B cell (primary cell): Measurements from ENCODE around the gene IARS1. TPM values are rescaled to one million over a fixed set of nuclear protein-coding genes. Genes with fewer than 3 reads are reported as not detected.

Experiments
- ATAC-seq: fragments of 200-7000 bp; cut with Tn5 transposase; one replicate; pipeline ENCODE4 v1.10.0; 2021; ENCODE audit warnings: low read depth, mild to moderate bottlenecking, moderate number of reproducible peaks, moderate library complexity
- CTCF ChIA-PET: fragments of 350-600 bp; sonication (Branson Sonifier 250); formaldehyde crosslinking; loops from one replicate; lab custom pipeline; 2021; ENCODE audit warnings: antibody characterized with exemption, inconsistent platforms; lab: Charles Lee
- POLR2A ChIA-PET: fragments of 350-600 bp; sonication (Branson Sonifier 250); formaldehyde crosslinking; loops from one replicate; lab custom pipeline; 2021; ENCODE audit warnings: antibody characterized with exemption; lab: Charles Lee
- DNase-seq: peaks from one replicate; pipeline ENCODE4 v3.0.0; 2013
- H2AFZ ChIP-seq: 2 replicates; pipeline ENCODE4 v1.6.1; 2012; ENCODE audit warnings: mild to moderate bottlenecking, low read depth, low read length; ENCODE audit not compliant: insufficient read depth, poor library complexity, severe bottlenecking
- H3K27ac ChIP-seq, 2 donors: 1 replicate in 1 of 2; 2 replicates in 1 of 2; pipeline ENCODE4 v1.5.1; 2012 to 2013; ENCODE audit warnings: low read length in 2 of 2, mild to moderate bottlenecking in 2 of 2, moderate library complexity in 1 of 2
- H3K27me3 ChIP-seq, 4 experiments: fragments of 200-600 bp in 1 of 4; sonication (generic) in 1 of 4; replicated peaks in 1 of 4; 1 replicate in 2 of 4; 2 replicates in 2 of 4; pipeline versions ENCODE4 v1.6.1 to v1.7.0; 2013 to 2016; ENCODE audit warnings: low read length in 3 of 4, mild to moderate bottlenecking in 2 of 4, mixed read lengths in 1 of 4, moderate library complexity in 1 of 4; ENCODE audit not compliant: insufficient read depth in 4 of 4, control insufficient read depth in 3 of 4; ENCODE audit errors: control extremely low read depth in 1 of 4
- H3K36me3 ChIP-seq, 2 experiments: replicated peaks in 1 of 2; 1 replicate in 1 of 2; 2 replicates in 1 of 2; pipeline versions ENCODE4 v1.6.1 to v1.7.1; 2013; ENCODE audit warnings: low read length in 1 of 2; ENCODE audit not compliant: insufficient read depth in 2 of 2, control insufficient read depth in 1 of 2; ENCODE audit errors: control extremely low read depth in 1 of 2, extremely low read depth in 1 of 2
- H3K4me1 ChIP-seq, 2 donors: fragments of 200-600 bp in 1 of 2; sonication (generic) in 1 of 2; 1 replicate in 1 of 2; 2 replicates in 1 of 2; pipeline versions ENCODE4 v1.5.1 to v1.6.1; 2013 to 2017; ENCODE audit warnings: low read length in 2 of 2; ENCODE audit not compliant: control insufficient read depth in 2 of 2, insufficient read depth in 2 of 2
- H3K4me2 ChIP-seq: replicated peaks from 2 replicates; pipeline ENCODE3; 2012; ENCODE audit warnings: mild to moderate bottlenecking, low read depth, low read length; ENCODE audit not compliant: poor library complexity, severe bottlenecking
- H3K4me3 ChIP-seq, 5 experiments: fragments of 200-600 bp in 1 of 5; sonication (generic) in 1 of 5; 1 replicate in 3 of 5; 2 replicates in 2 of 5; pipeline versions ENCODE4 v1.5.1 to v1.7.0; 2011 to 2016; ENCODE audit warnings: low read length in 4 of 5, mild to moderate bottlenecking in 4 of 5, low read depth in 2 of 5, control low read depth in 1 of 5, moderate library complexity in 1 of 5; ENCODE audit not compliant: insufficient read depth in 1 of 5; ENCODE audit errors: control extremely low read depth in 1 of 5, extremely low read depth in 1 of 5
- H3K79me2 ChIP-seq: fragments of 200-600 bp; sonication (generic); one replicate; pipeline ENCODE4 v1.6.0; 2016; ENCODE audit warnings: low read length; ENCODE audit not compliant: control insufficient read depth, insufficient read depth
- H3K9ac ChIP-seq: fragments of 200-600 bp; sonication (generic); 2 replicates; pipeline ENCODE4 v1.6.1; 2017; ENCODE audit warnings: mild to moderate bottlenecking, low read length, moderate library complexity
- H3K9me3 ChIP-seq, 3 donors: one replicate each; pipeline versions ENCODE4 v1.6.1 to v1.7.1; 2013; ENCODE audit warnings: low read length in 2 of 3; ENCODE audit not compliant: control insufficient read depth in 2 of 3, insufficient read depth in 1 of 3; ENCODE audit errors: control extremely low read depth in 1 of 3
- H4K20me1 ChIP-seq: 2 replicates; pipeline ENCODE4 v1.6.0; 2012; ENCODE audit warnings: mild to moderate bottlenecking, low read length; ENCODE audit not compliant: insufficient read depth, control insufficient read depth, poor library complexity, severe bottlenecking
- H3K27ac Mint-ChIP-seq: one replicate; pipeline ENCODE4 v1.8.0; 2021; ENCODE audit warnings: mixed read lengths
- H3K27me3 Mint-ChIP-seq: one replicate; pipeline ENCODE4 v1.8.0; 2021; ENCODE audit warnings: mixed read lengths
- H3K4me1 Mint-ChIP-seq: one replicate; pipeline ENCODE4 v1.8.0; 2021; ENCODE audit warnings: mixed read lengths
- H3K4me3 Mint-ChIP-seq: one replicate; pipeline ENCODE4 v1.8.0; 2021; ENCODE audit warnings: mixed read lengths
- H3K9me3 Mint-ChIP-seq: one replicate; pipeline ENCODE4 v1.8.0; 2022; ENCODE audit warnings: mixed read lengths; ENCODE audit not compliant: insufficient read depth
- CTCF ChIP-seq: fragments of 200-600 bp; IDR thresholded peaks from one replicate; pipeline ENCODE4 v1.8.0; 2022; ENCODE audit warnings: antibody characterized with exemption, mild to moderate bottlenecking
- EZH2 ChIP-seq: IDR thresholded peaks from 2 replicates; pipeline ENCODE4 v1.6.1; 2012; ENCODE audit warnings: borderline replicate concordance, low read depth, mild to moderate bottlenecking, moderate library complexity, low read length; ENCODE audit not compliant: insufficient read depth, poor library complexity, severe bottlenecking
- WGBS: methylation state at CpG from one replicate; pipeline ENCODE4 v1.1.5; 2013; ENCODE audit warnings: missing lambda C conversion rate; ENCODE audit not compliant: insufficient coverage; 5-methylcytosine and 5-hydroxymethylcytosine counted together
- intact Hi-C: fragments of 100-400 bp; cut with micrococcal nuclease; formaldehyde crosslinking; loops from one replicate; pipeline ENCODE4 v1.10.0; 2022
- polyA plus RNA-seq: library from polyadenylated mRNA; depleted of rRNA; stranded (reverse); fragments of >200 nt; gene quantifications from 2 replicates; pipeline ENCODE4 v1.2.3, GENCODE V29; 2012
- total RNA-seq, 2 donors: library from RNA; stranded (reverse); fragments of 120-200 nt in 1 of 2; gene quantifications; 1 replicate in 1 of 2; 2 replicates in 1 of 2; pipeline versions ENCODE4 v1.2.3 to v1.2.4, GENCODE V29; 2013 to 2022

IARS1 gene
- total and polyA plus RNA-seq, 2 donors (not counting 1 experiment from before 2014, with no cell fraction given) = 31.6 to 82.8 TPM

GRCh38 chr9:92324889-92325268 lies 31.4 kb upstream of the IARS1 start:
- WGBS = under 1% methylated on average over 11 of the region's 12 CpGs
- CTCF ChIA-PET = interaction anchor here (0.6 to 2.1 kb wide), 2 partner anchors 345 to 490 kb away, joined by 4 to 5 read pairs; partner anchors contain the start of gene IPPK

More at GRCh38 chr9:92324889-92325268, 31.4 kb upstream of the IARS1 start:
- Histone ChIP-seq H4K20me1 (no peaks in the 10 kb centered on the region), H3K4me2 (peak overlapping the region; percentile 95), H3K27ac (peak overlapping the region; percentile 96 to 97), H3K27me3 (no peaks in the 10 kb centered on the region), H3K36me3 (peaks cover 0 to 32% of the 10 kb centered on the region in 2 experiments), H3K9me3 (no peaks in the 10 kb centered on the region), H3K79me2 (peaks cover 43% of the 10 kb centered on the region), H3K9ac (peak overlapping the region; percentile 97), H3K4me3 (peak overlapping the region; percentile 79 to 98 (median 90)), H3K4me1 (peaks cover 15 to 20% of the 10 kb centered on the region in 2 donors), H2AFZ (peak overlapping the region; percentile 97)
- intact Hi-C loops = loop anchor here (1.0 to 10.0 kb wide), 3 partner anchors 32 to 440 kb away; partner anchors contain the start of genes BICD2 and IARS1
- Mint-ChIP-seq H3K27me3 (no peaks in the 10 kb centered on the region), H3K9me3 (no peaks in the 10 kb centered on the region), H3K27ac (peak overlapping the region; percentile 97), H3K4me1 (peaks cover 33% of the 10 kb centered on the region), H3K4me3 (peak overlapping the region; percentile 97)
- POLR2A ChIA-PET = interaction anchor here (1.2 to 1.8 kb wide), 4 partner anchors 25 to 345 kb away, joined by 3 to 8 read pairs (median 3); partner anchors contain the start of gene IPPK
- TF ChIP-seq CTCF (no peak), EZH2 (no peak)
- no peak for ATAC-seq
- DNase-seq = no peak
